Activated naive CD4-positive, alpha-beta T cell treated with anti-CD3 and anti-CD28 coated beads for 36 hours (primary cell): ENCODE measurements around the gene ALDH3A2. TPM values are rescaled to one million over a fixed set of nuclear protein-coding genes. Genes with fewer than 3 reads are reported as not detected.
A peak's percentile ranks its signal among the peaks of the same experiment; 100 is the strongest.

Experiments used
- CTCF ChIA-PET: fragments of 350-600 bp; sonication (Branson Sonifier 250); formaldehyde crosslinking; loops from one replicate; lab custom pipeline; 2021; ENCODE audit warnings: antibody characterized with exemption; lab: Charles Lee
- DNase-seq: peaks from one replicate; pipeline ENCODE4 v3.0.0-alpha.2; 2020
- H3K27ac Mint-ChIP-seq: one replicate; pipeline ENCODE4 v1.8.0; 2021; ENCODE audit warnings: mild to moderate bottlenecking, mixed read lengths
- H3K27me3 Mint-ChIP-seq: one replicate; pipeline ENCODE4 v1.8.0; 2021; ENCODE audit warnings: low read depth, mixed read lengths
- H3K36me3 Mint-ChIP-seq: one replicate; pipeline ENCODE4 v1.8.0; 2021; ENCODE audit warnings: low read depth, mixed read lengths
- H3K4me1 Mint-ChIP-seq: one replicate; pipeline ENCODE4 v1.8.0; 2021; ENCODE audit warnings: low read depth, mixed read lengths
- H3K4me3 Mint-ChIP-seq: one replicate; pipeline ENCODE4 v1.8.0; 2021; ENCODE audit warnings: mild to moderate bottlenecking, moderate library complexity, mixed read lengths
- H3K9me3 Mint-ChIP-seq: one replicate; pipeline ENCODE4 v1.8.0; 2021; ENCODE audit warnings: mixed read lengths
- intact Hi-C: fragments of 100-400 bp; cut with micrococcal nuclease; formaldehyde crosslinking; loops from one replicate; pipeline ENCODE4 v1.15.1; 2023
- total RNA-seq, 2 experiments: library from RNA; stranded (reverse); gene quantifications; one replicate each; pipeline ENCODE4 v1.2.3, GENCODE V29; 2021

Gene ALDH3A2
- total RNA-seq: 10 to 100 TPM; 21.0 to 22.3 TPM

- H3K27me3 Mint-ChIP-seq: no peaks in the 10 kb centered on the region
- intact Hi-C loops: loop anchor here (1.0 to 5.0 kb wide), 5 partner anchors 99 to 330 kb away; partner anchors contain the start of genes ALDH3A1, B9D1 and MAPK7
- H3K27ac Mint-ChIP-seq: peak within 1 kb of the TSS; percentile 73
- peaks cover 10% of the 10 kb centered on the region for H3K36me3 Mint-ChIP-seq
- H3K4me3 Mint-ChIP-seq: peak within 1 kb of the TSS; percentile 90
- no peaks in the 10 kb centered on the region for H3K9me3 Mint-ChIP-seq
- CTCF ChIA-PET: interaction anchor here (0.9 to 3.5 kb wide), 10 partner anchors 26 to 286 kb away, joined by 3 to 24 read pairs (median 4); partner anchors contain the start of gene B9D1
- peaks cover 32% of the 10 kb centered on the region for H3K4me1 Mint-ChIP-seq
- peak; percentile 94 for DNase-seq
Observed at GRCh38 chr17:19648475-19649273, at the start of gene ALDH3A2. Gene ALDH3A2, plus strand, starts transcription at chr17:19648751. Its CDS starts 221 bp downstream, at chr17:19648972.

GRCh38 chr17:19610311-19610710 is 38.2 kb upstream of the ALDH3A2 start:
- no peaks in the 10 kb centered on the region for H3K36me3 Mint-ChIP-seq
- H3K9me3 Mint-ChIP-seq: no peaks in the 10 kb centered on the region
- H3K27ac Mint-ChIP-seq: no peak overlapping the region
- peaks cover 7% of the 10 kb centered on the region for H3K4me1 Mint-ChIP-seq
- intact Hi-C loops: no loop called here
- no peaks in the 10 kb centered on the region for H3K27me3 Mint-ChIP-seq
- H3K4me3 Mint-ChIP-seq: no peak overlapping the region
- no peak for DNase-seq
- CTCF ChIA-PET: no interaction called here

DNA sequence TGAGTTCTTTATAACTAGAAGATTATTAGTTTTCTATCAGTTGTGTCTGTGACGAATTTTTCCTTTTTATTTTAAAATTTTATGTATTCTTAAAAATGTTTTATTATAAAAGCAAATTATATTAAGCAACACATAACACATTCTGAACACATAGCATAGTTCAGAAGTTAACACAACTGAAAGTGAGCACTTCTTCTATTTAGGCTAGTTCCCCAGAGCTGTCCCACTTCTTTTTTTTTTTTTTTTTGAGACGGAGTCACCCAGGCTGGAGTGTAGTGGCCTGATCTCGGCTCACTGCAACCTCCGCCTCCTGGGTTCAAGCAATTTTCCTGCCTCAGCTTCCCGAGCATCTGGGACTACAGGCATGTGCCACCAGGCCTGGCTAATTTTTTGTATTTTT is 37.7 kb upstream of the ALDH3A2 start:
- Mint-ChIP-seq H3K36me3 (no peaks in the 10 kb centered on the region), H3K27me3 (no peaks in the 10 kb centered on the region), H3K4me1 (peaks cover 7% of the 10 kb centered on the region), H3K27ac (no peak overlapping the region), H3K4me3 (no peak overlapping the region), H3K9me3 (no peaks in the 10 kb centered on the region)
- DNase-seq: no peak
- CTCF ChIA-PET: interaction anchor here (1.8 kb wide), 1 partner anchor 152 kb away, joined by 5 read pairs; no protein-coding TSS in a partner anchor
- intact Hi-C loops: no loop called here

DNA sequence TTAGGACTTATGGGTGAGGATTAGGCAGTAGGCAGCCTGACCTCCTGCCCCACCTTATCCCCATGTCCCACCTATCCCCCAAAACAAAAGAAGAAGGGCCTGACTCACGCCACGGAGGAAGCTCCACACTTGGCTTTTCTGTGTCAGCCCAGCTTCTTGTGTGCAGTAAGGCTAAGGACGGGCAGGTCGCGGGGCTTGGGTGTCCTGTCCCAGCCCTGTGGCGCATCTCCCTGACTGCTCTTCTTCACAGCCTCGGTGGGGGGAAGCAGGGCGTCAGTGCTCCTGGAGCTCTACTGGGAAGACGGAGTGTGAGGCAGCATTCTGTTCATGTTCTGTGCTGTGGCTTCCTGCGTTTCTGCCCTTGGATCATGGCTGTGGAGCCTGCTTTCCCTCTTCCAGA is 34.6 kb upstream of the ALDH3A2 start:
- Mint-ChIP-seq H3K27me3 (no peaks in the 10 kb centered on the region), H3K4me3 (no peak overlapping the region), H3K9me3 (peaks cover 17% of the 10 kb centered on the region), H3K27ac (no peak overlapping the region), H3K36me3 (peaks cover 1% of the 10 kb centered on the region), H3K4me1 (peaks cover 7% of the 10 kb centered on the region)
- DNase-seq: no peak
- intact Hi-C loops: no loop called here
- CTCF ChIA-PET: no interaction called here

- Mint-ChIP-seq H3K4me3 (no peak overlapping the region), H3K27me3 (no peaks in the 10 kb centered on the region), H3K9me3 (peaks cover 26% of the 10 kb centered on the region), H3K27ac (no peak overlapping the region), H3K36me3 (peaks cover 10% of the 10 kb centered on the region), H3K4me1 (peaks cover 7% of the 10 kb centered on the region)
- intact Hi-C loops: no loop called here
- no peak for DNase-seq
- CTCF ChIA-PET: interaction anchor here (1.0 kb wide), 1 partner anchor 16 kb away, joined by 3 read pairs; no protein-coding TSS in a partner anchor
Observed at GRCh38 chr17:19614900-19615299, 33.7 kb upstream of the ALDH3A2 start.

GRCh38 chr17:19618015-19618414 is 30.5 kb upstream of the ALDH3A2 start:
- Mint-ChIP-seq H3K27me3 (no peaks in the 10 kb centered on the region), H3K36me3 (peaks cover 10% of the 10 kb centered on the region), H3K9me3 (peaks cover 37% of the 10 kb centered on the region), H3K4me3 (no peak overlapping the region), H3K27ac (no peak overlapping the region), H3K4me1 (peaks cover 5% of the 10 kb centered on the region)
- intact Hi-C loops: no loop called here
- DNase-seq: no peak
- CTCF ChIA-PET: no interaction called here

DNA sequence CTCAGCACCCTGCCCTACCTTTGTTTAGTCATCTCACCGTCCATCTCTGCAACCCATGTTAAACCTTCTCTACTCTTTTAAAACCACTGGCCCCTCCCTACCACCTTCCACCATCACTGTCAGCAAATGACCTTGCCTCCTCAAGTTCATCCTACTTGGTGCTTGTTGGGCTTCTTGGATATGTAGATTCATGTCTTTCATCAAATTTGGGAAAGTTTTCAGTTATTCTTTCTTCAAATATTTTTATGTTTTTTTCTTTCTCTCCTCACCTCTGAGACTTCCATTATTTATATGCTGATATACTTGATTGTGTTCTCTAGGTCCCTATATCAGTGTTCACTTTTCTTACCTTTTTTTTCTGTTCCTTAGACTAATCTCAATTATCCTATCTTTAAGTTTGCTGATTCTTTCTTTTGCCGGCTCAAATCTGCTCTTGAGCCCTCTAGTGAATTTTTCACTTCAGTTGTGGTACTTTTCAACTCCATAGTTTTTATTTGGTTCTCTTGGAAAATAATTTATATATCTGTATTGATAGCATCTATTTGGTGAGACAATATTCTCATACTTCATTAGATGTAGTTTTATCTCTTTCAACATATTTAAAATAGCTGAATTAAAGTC is 28.7 kb upstream of the ALDH3A2 start:
- CTCF ChIA-PET: no interaction called here
- H3K27me3 Mint-ChIP-seq: no peaks in the 10 kb centered on the region
- H3K9me3 Mint-ChIP-seq: peaks cover 37% of the 10 kb centered on the region
- no peak overlapping the region for H3K4me3 Mint-ChIP-seq
- H3K4me1 Mint-ChIP-seq: no peaks in the 10 kb centered on the region
- peaks cover 10% of the 10 kb centered on the region for H3K36me3 Mint-ChIP-seq
- DNase-seq: no peak
- H3K27ac Mint-ChIP-seq: no peak overlapping the region
- intact Hi-C loops: no loop called here

GRCh38 chr17:19621697-19622096 is 26.9 kb upstream of the ALDH3A2 start:
- CTCF ChIA-PET: no interaction called here
- H3K4me1 Mint-ChIP-seq: no peaks in the 10 kb centered on the region
- H3K27me3 Mint-ChIP-seq: no peaks in the 10 kb centered on the region
- intact Hi-C loops: no loop called here
- H3K9me3 Mint-ChIP-seq: peaks cover 37% of the 10 kb centered on the region
- H3K27ac Mint-ChIP-seq: no peak overlapping the region
- no peak overlapping the region for H3K4me3 Mint-ChIP-seq
- H3K36me3 Mint-ChIP-seq: peaks cover 10% of the 10 kb centered on the region
- DNase-seq: no peak

GRCh38 chr17:19626079-19626478 is 22.5 kb upstream of the ALDH3A2 start:
- Mint-ChIP-seq H3K27ac (no peak overlapping the region), H3K36me3 (no peaks in the 10 kb centered on the region), H3K27me3 (no peaks in the 10 kb centered on the region), H3K9me3 (peaks cover 6% of the 10 kb centered on the region), H3K4me3 (no peak overlapping the region), H3K4me1 (no peaks in the 10 kb centered on the region)
- CTCF ChIA-PET: no interaction called here
- intact Hi-C loops: no loop called here
- DNase-seq: no peak

- DNase-seq: no peak
- Mint-ChIP-seq H3K9me3 (no peaks in the 10 kb centered on the region), H3K27ac (no peak overlapping the region), H3K4me1 (no peaks in the 10 kb centered on the region), H3K27me3 (no peaks in the 10 kb centered on the region), H3K36me3 (no peaks in the 10 kb centered on the region), H3K4me3 (no peak overlapping the region)
- CTCF ChIA-PET: interaction anchor here (0.7 to 1.0 kb wide), 2 partner anchors 11 to 119 kb away, joined by 3 to 7 read pairs; partner anchors contain the start of gene ALDH3A1
- intact Hi-C loops: no loop called here
Observed at GRCh38 chr17:19629449-19629848, 19.1 kb upstream of the ALDH3A2 start.

- H3K9me3 Mint-ChIP-seq: no peaks in the 10 kb centered on the region
- H3K36me3 Mint-ChIP-seq: no peaks in the 10 kb centered on the region
- DNase-seq: no peak
- no peaks in the 10 kb centered on the region for H3K4me1 Mint-ChIP-seq
- CTCF ChIA-PET: interaction anchor here (0.7 kb wide), 1 partner anchor 11 kb away, joined by 7 read pairs; no protein-coding TSS in a partner anchor
- H3K4me3 Mint-ChIP-seq: no peak overlapping the region
- no peaks in the 10 kb centered on the region for H3K27me3 Mint-ChIP-seq
- H3K27ac Mint-ChIP-seq: no peak overlapping the region
- intact Hi-C loops: no loop called here
Observed at GRCh38 chr17:19630035-19630434, 18.5 kb upstream of the ALDH3A2 start.

- intact Hi-C loops: no loop called here
- CTCF ChIA-PET: interaction anchor here (0.6 kb wide), 1 partner anchor 16 kb away, joined by 5 read pairs; no protein-coding TSS in a partner anchor
- H3K9me3 Mint-ChIP-seq: no peaks in the 10 kb centered on the region
- DNase-seq: no peak
- peaks cover 2% of the 10 kb centered on the region for H3K27me3 Mint-ChIP-seq
- no peak overlapping the region for H3K27ac Mint-ChIP-seq
- no peak overlapping the region for H3K4me3 Mint-ChIP-seq
- no peaks in the 10 kb centered on the region for H3K4me1 Mint-ChIP-seq
- no peaks in the 10 kb centered on the region for H3K36me3 Mint-ChIP-seq
Observed at GRCh38 chr17:19630661-19631060, 17.9 kb upstream of the ALDH3A2 start.
